CD4-positive, CD25-positive, alpha-beta regulatory T cell (primary cell): ENCODE measurements around the gene BCAS1. TPM values are rescaled to one million over a fixed set of nuclear protein-coding genes. Genes with fewer than 3 reads are reported as not detected.
A peak's percentile ranks its signal among the peaks of the same experiment; 100 is the strongest.

Source experiments
- ATAC-seq, 2 donors: fragments of 150-1000 bp; cut with Tn5 transposase; one replicate each; pipeline ENCODE4 v1.10.0; 2021; ENCODE audit warnings: low read depth in 2 of 2, moderate number of reproducible peaks in 2 of 2, moderate library complexity in 1 of 2
- DNase-seq, 3 donors: peaks; one replicate each; pipeline versions ENCODE4 v3.0.0 to v3.0.0-alpha.2; 2012 to 2022; ENCODE audit warnings: mixed read lengths in 1 of 3
- H3K27ac ChIP-seq: one replicate; pipeline ENCODE4 v1.7.0; 2013; ENCODE audit warnings: mild to moderate bottlenecking, low read length; ENCODE audit not compliant: insufficient read depth, poor library complexity, severe bottlenecking
- H3K27me3 ChIP-seq: one replicate; pipeline ENCODE4 v1.7.0; 2013; ENCODE audit warnings: low read length; ENCODE audit not compliant: control insufficient read depth, insufficient read depth
- H3K36me3 ChIP-seq: one replicate; pipeline ENCODE4 v1.7.0; 2013; ENCODE audit warnings: mild to moderate bottlenecking, low read length, moderate library complexity; ENCODE audit not compliant: control insufficient read depth, insufficient read depth
- H3K4me1 ChIP-seq: 2 replicates; pipeline ENCODE4 v1.7.0; 2013; ENCODE audit warnings: mild to moderate bottlenecking, low read length; ENCODE audit not compliant: insufficient read depth, control insufficient read depth, poor library complexity, severe bottlenecking
- H3K4me3 ChIP-seq: one replicate; pipeline ENCODE4 v1.7.0; 2013; ENCODE audit warnings: low read depth, mild to moderate bottlenecking, low read length, moderate library complexity
- H3K9me3 ChIP-seq, 2 experiments: 1 replicate in 1 of 2; 2 replicates in 1 of 2; pipeline ENCODE4 v1.7.0; 2013; ENCODE audit warnings: low read length in 2 of 2, mild to moderate bottlenecking in 1 of 2, moderate library complexity in 1 of 2; ENCODE audit not compliant: control insufficient read depth in 2 of 2
- H3K27ac Mint-ChIP-seq, 3 donors: one replicate each; pipeline ENCODE4 v1.8.0; 2020 to 2022; ENCODE audit warnings: mild to moderate bottlenecking in 3 of 3, mixed read lengths in 3 of 3, moderate library complexity in 2 of 3
- H3K27me3 Mint-ChIP-seq: one replicate; pipeline ENCODE4 v1.8.0; 2022; ENCODE audit warnings: mild to moderate bottlenecking, mixed read lengths
- H3K36me3 Mint-ChIP-seq: one replicate; pipeline ENCODE4 v1.8.0; 2020; ENCODE audit warnings: mixed read lengths
- H3K4me1 Mint-ChIP-seq, 4 donors: one replicate each; pipeline ENCODE4 v1.8.0; 2020 to 2022; ENCODE audit warnings: mixed read lengths in 4 of 4, mild to moderate bottlenecking in 1 of 4
- H3K4me3 Mint-ChIP-seq, 4 donors: one replicate each; pipeline ENCODE4 v1.8.0; 2020 to 2022; ENCODE audit warnings: mild to moderate bottlenecking in 4 of 4, mixed read lengths in 4 of 4, moderate library complexity in 3 of 4
- H3K9me3 Mint-ChIP-seq, 7 donors: one replicate each; pipeline ENCODE4 v1.8.0; 2020 to 2022; ENCODE audit warnings: mixed read lengths in 7 of 7, mild to moderate bottlenecking in 3 of 7, moderate library complexity in 2 of 7
- polyA plus RNA-seq, 4 donors: library from polyadenylated mRNA; unstranded; fragments of 300-500 nt; fragmentation: Illumina TruSeq; gene quantifications; one replicate each; pipeline ENCODE4 v1.2.3, GENCODE V29; 2021
- total RNA-seq: library from RNA; stranded (reverse); gene quantifications from one replicate; pipeline ENCODE4 v1.2.3, GENCODE V29; 2022

BCAS1 gene
- total and polyA plus RNA-seq, 5 donors from 2014 or later: 0.81 to 17.3 (median 12.9) TPM

GRCh38 chr20:54107181-54107580 is 36.8 kb upstream of the BCAS1 start:
- Histone ChIP-seq H3K4me1 (no peaks in the 10 kb centered on the region), H3K27ac (no peak overlapping the region), H3K4me3 (no peak overlapping the region), H3K9me3 (no peaks in the 10 kb centered on the region), H3K27me3 (peaks cover 5% of the 10 kb centered on the region), H3K36me3 (no peaks in the 10 kb centered on the region)
- Mint-ChIP-seq H3K36me3 (no peaks in the 10 kb centered on the region), H3K4me3 (no peak overlapping the region), H3K4me1 (peaks cover 0 to 2% (median under 1%) of the 10 kb centered on the region in 4 donors), H3K27me3 (no peaks in the 10 kb centered on the region), H3K9me3 (peaks cover 0 to 2% (median 0%) of the 10 kb centered on the region in 7 donors), H3K27ac (no peak overlapping the region)
- ATAC-seq (no peak), DNase-seq (no peak)

GRCh38 chr20:54106162-54106561 is 35.8 kb upstream of the BCAS1 start:
- Mint-ChIP-seq H3K27ac (no peak overlapping the region), H3K27me3 (no peaks in the 10 kb centered on the region), H3K4me1 (peaks cover 0 to 2% (median under 1%) of the 10 kb centered on the region in 4 donors), H3K9me3 (peaks cover 0 to 2% (median 0%) of the 10 kb centered on the region in 7 donors), H3K4me3 (no peak overlapping the region), H3K36me3 (no peaks in the 10 kb centered on the region)
- Histone ChIP-seq H3K27ac (no peak overlapping the region), H3K9me3 (no peaks in the 10 kb centered on the region), H3K36me3 (no peaks in the 10 kb centered on the region), H3K4me1 (no peaks in the 10 kb centered on the region), H3K27me3 (peaks cover 5% of the 10 kb centered on the region), H3K4me3 (no peak overlapping the region)
- DNase-seq (no peak), ATAC-seq (no peak)

- no peaks in the 10 kb centered on the region for H3K9me3 ChIP-seq
- Mint-ChIP-seq H3K4me1 (peaks cover 0 to 2% (median under 1%) of the 10 kb centered on the region in 4 donors), H3K9me3 (peaks cover 0 to 2% (median 0%) of the 10 kb centered on the region in 7 donors), H3K27me3 (no peaks in the 10 kb centered on the region), H3K36me3 (no peaks in the 10 kb centered on the region), H3K27ac (no peak overlapping the region), H3K4me3 (no peak overlapping the region)
- no peaks in the 10 kb centered on the region for H3K36me3 ChIP-seq
- DNase-seq (no peak), ATAC-seq (no peak)
- H3K4me1 ChIP-seq: no peaks in the 10 kb centered on the region
- H3K4me3 ChIP-seq: no peak overlapping the region
- H3K27ac ChIP-seq: no peak overlapping the region
- peaks cover 5% of the 10 kb centered on the region for H3K27me3 ChIP-seq
Observed at GRCh38 chr20:54105653-54106052, 35.3 kb upstream of the BCAS1 start.

GRCh38 chr20:54104781-54105180 is 34.4 kb upstream of the BCAS1 start:
- H3K27me3 Mint-ChIP-seq: no peaks in the 10 kb centered on the region
- Histone ChIP-seq H3K36me3 (no peaks in the 10 kb centered on the region), H3K4me3 (no peak overlapping the region), H3K27me3 (peaks cover 5% of the 10 kb centered on the region), H3K9me3 (no peaks in the 10 kb centered on the region), H3K27ac (no peak overlapping the region), H3K4me1 (no peaks in the 10 kb centered on the region)
- DNase-seq (no peak), ATAC-seq (no peak)
- no peak overlapping the region for H3K27ac Mint-ChIP-seq
- peaks cover 0 to 2% (median 0%) of the 10 kb centered on the region in 7 donors for H3K9me3 Mint-ChIP-seq
- peaks cover 0 to 2% (median under 1%) of the 10 kb centered on the region in 4 donors for H3K4me1 Mint-ChIP-seq
- H3K36me3 Mint-ChIP-seq: no peaks in the 10 kb centered on the region
- H3K4me3 Mint-ChIP-seq: no peak overlapping the region

GRCh38 chr20:54103762-54104600 is 33.6 kb upstream of the BCAS1 start:
- H3K36me3 ChIP-seq: no peaks in the 10 kb centered on the region
- H3K4me1 ChIP-seq: no peaks in the 10 kb centered on the region
- no peaks in the 10 kb centered on the region for H3K9me3 ChIP-seq
- Mint-ChIP-seq H3K9me3 (peaks cover 0 to 2% (median 0%) of the 10 kb centered on the region in 7 donors), H3K27ac (no peak overlapping the region), H3K27me3 (no peaks in the 10 kb centered on the region), H3K36me3 (no peaks in the 10 kb centered on the region), H3K4me3 (no peak overlapping the region), H3K4me1 (peaks cover 0 to 2% (median under 1%) of the 10 kb centered on the region in 4 donors)
- DNase-seq (no peak), ATAC-seq (no peak)
- H3K4me3 ChIP-seq: no peak overlapping the region
- peaks cover 5% of the 10 kb centered on the region for H3K27me3 ChIP-seq
- no peak overlapping the region for H3K27ac ChIP-seq

GRCh38 chr20:54103067-54103761 is 32.8 kb upstream of the BCAS1 start:
- no peaks in the 10 kb centered on the region for H3K36me3 Mint-ChIP-seq
- no peak for ATAC-seq
- no peak overlapping the region for H3K27ac ChIP-seq

GRCh38 chr20:54102543-54102942 is 32.1 kb upstream of the BCAS1 start:
- Mint-ChIP-seq H3K27me3 (peaks cover 6% of the 10 kb centered on the region), H3K4me3 (no peak overlapping the region), H3K9me3 (peaks cover 0 to 2% (median 0%) of the 10 kb centered on the region in 7 donors), H3K4me1 (peaks cover 0 to 2% (median under 1%) of the 10 kb centered on the region in 4 donors), H3K36me3 (no peaks in the 10 kb centered on the region), H3K27ac (no peak overlapping the region)
- Histone ChIP-seq H3K4me3 (no peak overlapping the region), H3K9me3 (no peaks in the 10 kb centered on the region), H3K27me3 (peaks cover 4% of the 10 kb centered on the region), H3K4me1 (no peaks in the 10 kb centered on the region), H3K27ac (no peak overlapping the region), H3K36me3 (no peaks in the 10 kb centered on the region)
- no peak for DNase-seq
- ATAC-seq: no peak

More at GRCh38 chr20:54103067-54103761, 32.8 kb upstream of the BCAS1 start:
- H3K9me3 Mint-ChIP-seq: peaks cover 0 to 2% (median 0%) of the 10 kb centered on the region in 7 donors
- peaks cover 0 to 2% (median under 1%) of the 10 kb centered on the region in 4 donors for H3K4me1 Mint-ChIP-seq
- Histone ChIP-seq H3K9me3 (no peaks in the 10 kb centered on the region), H3K4me3 (no peak overlapping the region), H3K4me1 (no peaks in the 10 kb centered on the region), H3K36me3 (no peaks in the 10 kb centered on the region), H3K27me3 (peaks cover 5% of the 10 kb centered on the region)
- peak; percentile 28 to 65 (median 30) for DNase-seq
- H3K27me3 Mint-ChIP-seq: no peaks in the 10 kb centered on the region
- no peak overlapping the region for H3K4me3 Mint-ChIP-seq
- H3K27ac Mint-ChIP-seq: no peak overlapping the region
